GM19468 (cell line): Measurements from ENCODE around the gene CAB39.
A peak's percentile ranks its signal among the peaks of the same experiment; 100 is the strongest.

Experiments
- ATAC-seq: cut with Tn5 transposase; IDR thresholded peaks from one replicate; pipeline ENCODE4 v1.9.1; 2021; ENCODE audit warnings: mild to moderate bottlenecking, moderate library complexity, moderate number of reproducible peaks; ENCODE audit not compliant: unreplicated experiment; ENCODE audit errors: extremely low read depth

CAB39 gene

GRCh38 chr2:230842473-230842872, 129.8 kb downstream of the CAB39 start:
- ATAC-seq = no peak

- no peak for ATAC-seq
Observed at GRCh38 chr2:230843132-230843531, 130.5 kb downstream of the CAB39 start.

GRCh38 chr2:230846360-230846759, 133.7 kb downstream of the CAB39 start:
- ATAC-seq = no peak

- ATAC-seq = peak; percentile 44
Observed at GRCh38 chr2:230847883-230848388, 135.3 kb downstream of the CAB39 start.

GRCh38 chr2:230849633-230850357, 137.2 kb downstream of the CAB39 start:
- ATAC-seq = peak; percentile 53

- no peak for ATAC-seq
Observed at GRCh38 chr2:230850358-230850658, 137.7 kb downstream of the CAB39 start.

GRCh38 chr2:230852113-230852512, 139.5 kb downstream of the CAB39 start:
- ATAC-seq = no peak

- no peak for ATAC-seq
Observed at GRCh38 chr2:230861552-230862255, 149.1 kb downstream of the CAB39 start.

- ATAC-seq = no peak
Observed at GRCh38 chr2:230862292-230862691, 149.7 kb downstream of the CAB39 start.

GRCh38 chr2:230863031-230863430, 150.4 kb downstream of the CAB39 start:
- ATAC-seq = no peak

GRCh38 chr2:230863442-230864121, 150.9 kb downstream of the CAB39 start:
- no peak for ATAC-seq

GRCh38 chr2:230864122-230864604, 151.5 kb downstream of the CAB39 start:
- ATAC-seq = no peak

- ATAC-seq = peak; percentile 63
Observed at GRCh38 chr2:230864605-230865306, 152.1 kb downstream of the CAB39 start, which contains the start of gene ITM2C. ITM2C (plus strand) TSS chr2:230864942; CDS start chr2:230865026, 84 bp downstream.

- no peak for ATAC-seq
Observed at GRCh38 chr2:230865307-230865765, 152.7 kb downstream of the CAB39 start.

- no peak for ATAC-seq
Observed at GRCh38 chr2:230865766-230866755, 153.4 kb downstream of the CAB39 start.

- ATAC-seq = no peak
Observed at GRCh38 chr2:230866756-230867523, 154.3 kb downstream of the CAB39 start.

- ATAC-seq = no peak
Observed at GRCh38 chr2:230868161-230868946, 155.7 kb downstream of the CAB39 start.
